Measurements from ENCODE around the gene GMPR2.

- no peak for TF ChIP-seq POLR2A (IDR thresholded peaks at IDR 0.05)
- TF ChIP-seq CTCF (IDR thresholded peaks at IDR 0.05), result no peak
Measured at GRCh38 chr14:24238527-24239037, 5.9 kb downstream of the GMPR2 start.
